H9 (cell line): Measurements from ENCODE around the gene JCHAIN. TPM values are rescaled to one million over a fixed set of nuclear protein-coding genes. Genes with fewer than 3 reads are reported as not detected.
A peak's percentile ranks its signal among the peaks of the same experiment; 100 is the strongest.
"Not testable (repeated sequence)": the region's sequence is repeated elsewhere in the genome, so short reads cannot be mapped to it uniquely, and the experiment has no call there.

ENCODE experiments used
- DNase-seq: peaks from one replicate; pipeline ENCODE4 v3.0.0-alpha.2; 2017
- H2AFZ ChIP-seq: one replicate; pipeline ENCODE4 v1.6.1; 2013; ENCODE audit warnings: mild to moderate bottlenecking, low read length, control low read depth, moderate library complexity
- H2AK5ac ChIP-seq: 2 replicates; pipeline ENCODE4 v1.6.1; 2013; ENCODE audit warnings: low read length, control low read depth, mixed read lengths; ENCODE audit not compliant: insufficient read length
- H2BK120ac ChIP-seq: one replicate; pipeline ENCODE4 v1.6.1; 2013; ENCODE audit warnings: low read depth, mild to moderate bottlenecking, low read length, control low read depth, inconsistent platforms; ENCODE audit not compliant: poor library complexity, severe bottlenecking
- H2BK12ac ChIP-seq: 2 replicates; pipeline ENCODE4 v1.6.1; 2013; ENCODE audit warnings: low read length, control low read depth, mixed read lengths, low read depth; ENCODE audit not compliant: insufficient read length
- H2BK15ac ChIP-seq: 2 replicates; pipeline ENCODE4 v1.6.1; 2013; ENCODE audit warnings: low read depth, low read length, control low read depth
- H2BK20ac ChIP-seq: one replicate; pipeline ENCODE4 v1.6.1; 2013; ENCODE audit warnings: low read depth, mild to moderate bottlenecking, low read length, control low read depth, inconsistent platforms; ENCODE audit not compliant: poor library complexity, severe bottlenecking
- H2BK5ac ChIP-seq: 2 replicates; pipeline ENCODE4 v1.6.1; 2013; ENCODE audit warnings: low read length, control low read depth, mixed read lengths; ENCODE audit not compliant: insufficient read length
- H3K14ac ChIP-seq: 2 replicates; pipeline ENCODE4 v1.6.1; 2013; ENCODE audit warnings: low read length, control low read depth; ENCODE audit not compliant: insufficient read depth
- H3K18ac ChIP-seq: 2 replicates; pipeline ENCODE4 v1.6.1; 2013; ENCODE audit warnings: low read depth, mild to moderate bottlenecking, mixed read lengths, low read length, control low read depth; ENCODE audit not compliant: insufficient read length
- H3K23ac ChIP-seq: 2 replicates; pipeline ENCODE4 v1.6.1; 2013; ENCODE audit warnings: low read length, control low read depth, mixed read lengths, low read depth; ENCODE audit not compliant: insufficient read length
- H3K23me2 ChIP-seq: 2 replicates; pipeline ENCODE4 v1.6.1; 2013; ENCODE audit warnings: low read depth, mild to moderate bottlenecking, mixed read lengths, low read length, control low read depth; ENCODE audit not compliant: insufficient read length, poor library complexity, severe bottlenecking
- H3K27ac ChIP-seq: 2 replicates; pipeline ENCODE4 v1.5.1; 2013; ENCODE audit warnings: low read length, control low read depth, mixed read lengths, low read depth; ENCODE audit not compliant: insufficient read length
- H3K27me3 ChIP-seq: 2 replicates; pipeline ENCODE4 v1.6.1; 2013; ENCODE audit warnings: low read length, control low read depth, inconsistent platforms; ENCODE audit not compliant: insufficient read depth
- H3K4ac ChIP-seq: 2 replicates; pipeline ENCODE4 v1.6.1; 2013; ENCODE audit warnings: low read depth, mild to moderate bottlenecking, control low read depth, inconsistent platforms, low read length, moderate library complexity
- H3K4me1 ChIP-seq: 2 replicates; pipeline ENCODE4 v1.6.1; 2013; ENCODE audit warnings: low read length, control low read depth, inconsistent platforms; ENCODE audit not compliant: insufficient read depth
- H3K4me2 ChIP-seq: 2 replicates; pipeline ENCODE4 v1.6.1; 2013; ENCODE audit warnings: low read length, control low read depth, mixed read lengths; ENCODE audit not compliant: insufficient read length, insufficient read depth
- H3K56ac ChIP-seq: 2 replicates; pipeline ENCODE4 v1.6.1; 2013; ENCODE audit warnings: low read depth, mild to moderate bottlenecking, mixed read lengths, low read length, control low read depth; ENCODE audit not compliant: insufficient read length
- H3K79me1 ChIP-seq: 2 replicates; pipeline ENCODE4 v1.6.1; 2013; ENCODE audit warnings: low read depth, mild to moderate bottlenecking, moderate library complexity, low read length, control low read depth, inconsistent platforms; ENCODE audit not compliant: insufficient read depth, poor library complexity, severe bottlenecking
- H3K79me2 ChIP-seq: 2 replicates; pipeline ENCODE4 v1.6.1; 2013; ENCODE audit warnings: low read length, control low read depth, inconsistent platforms; ENCODE audit not compliant: insufficient read depth
- H3K9ac ChIP-seq: 2 replicates; pipeline ENCODE4 v1.6.1; 2013; ENCODE audit warnings: low read length, control low read depth, mixed read lengths; ENCODE audit not compliant: insufficient read length; ENCODE audit errors: extremely low read depth
- H3K9me3 ChIP-seq: one replicate; pipeline ENCODE4 v1.6.1; 2013; ENCODE audit warnings: low read depth, low read length, inconsistent platforms; ENCODE audit not compliant: control insufficient read depth
- H3T11ph ChIP-seq: one replicate; pipeline ENCODE4 v1.6.1; 2013; ENCODE audit warnings: mild to moderate bottlenecking, low read length, control low read depth, inconsistent platforms
- H4K20me1 ChIP-seq: one replicate; pipeline ENCODE4 v1.6.1; 2013; ENCODE audit not compliant: control insufficient read depth, insufficient read length, insufficient read depth
- H4K5ac ChIP-seq: 2 replicates; pipeline ENCODE4 v1.6.1; 2013; ENCODE audit warnings: low read depth, mild to moderate bottlenecking, mixed read lengths, low read length, control low read depth; ENCODE audit not compliant: insufficient read length
- H4K8ac ChIP-seq: replicated peaks from 2 replicates; pipeline ENCODE4 v1.6.1; 2013; ENCODE audit warnings: low read length, control low read depth, mixed read lengths, low read depth; ENCODE audit not compliant: insufficient read length
- H4K91ac ChIP-seq: 2 replicates; pipeline ENCODE4 v1.6.1; 2013; ENCODE audit warnings: low read depth, mild to moderate bottlenecking, moderate library complexity, mixed read lengths, low read length, control low read depth; ENCODE audit not compliant: insufficient read length
- H3K27ac Mint-ChIP-seq, 3 experiments: 2 replicates in 2 of 3; 3 replicates in 1 of 3; pipeline ENCODE4 v1.8.0; 2020 to 2021; ENCODE audit warnings: mixed read lengths in 3 of 3, mild to moderate bottlenecking in 1 of 3, moderate library complexity in 1 of 3
- H3K27me3 Mint-ChIP-seq: 2 replicates; pipeline ENCODE4 v1.8.0; 2021; ENCODE audit warnings: low read depth, mild to moderate bottlenecking, moderate library complexity, mixed read lengths
- H3K36me3 Mint-ChIP-seq, 3 experiments: 2 replicates in 2 of 3; 3 replicates in 1 of 3; pipeline ENCODE4 v1.8.0; 2020 to 2021; ENCODE audit warnings: low read depth in 3 of 3, mixed read lengths in 3 of 3; ENCODE audit not compliant: insufficient read depth in 1 of 3
- H3K4me1 Mint-ChIP-seq, 2 experiments: 2 replicates each; pipeline ENCODE4 v1.8.0; 2020; ENCODE audit warnings: mixed read lengths in 2 of 2
- H3K4me3 Mint-ChIP-seq, 2 experiments: 2 replicates in 1 of 2; 3 replicates in 1 of 2; pipeline ENCODE4 v1.8.0; 2020 to 2021; ENCODE audit warnings: mild to moderate bottlenecking in 2 of 2, mixed read lengths in 2 of 2, moderate library complexity in 1 of 2
- H3K9me3 Mint-ChIP-seq, 2 experiments: 2 replicates in 1 of 2; 3 replicates in 1 of 2; pipeline ENCODE4 v1.8.0; 2020; ENCODE audit warnings: mild to moderate bottlenecking in 2 of 2, mixed read lengths in 2 of 2, moderate library complexity in 1 of 2
- CTCF ChIP-seq: fragments of 200-600 bp; sonication (generic); conservative IDR thresholded peaks from 3 replicates; pipeline ENCODE4 v1.8.0; 2021; ENCODE audit warnings: antibody characterized with exemption, mild to moderate bottlenecking
- WGBS: extraction: QIAGEN DNeasy Blood & Tissue Kit; methylation state at CpG from one replicate; pipeline ENCODE4 v1.1.7; 2013; ENCODE audit warnings: missing lambda C conversion rate, low lambda C conversion rate, mixed read lengths; ENCODE audit not compliant: insufficient read length; ENCODE audit errors: extremely low coverage; 5-methylcytosine and 5-hydroxymethylcytosine counted together
- total RNA-seq: library from RNA; stranded (reverse); gene quantifications from 2 replicates; pipeline ENCODE4 v1.2.1, GENCODE V29; 2021

JCHAIN gene
- total RNA-seq, 1 experiment from 2014 or later = not detected

- H3K79me2 ChIP-seq = no peaks in the 10 kb centered on the region
- no peak overlapping the region for H4K91ac ChIP-seq
- H3K14ac ChIP-seq = no peak overlapping the region
- H2BK12ac ChIP-seq = no peak overlapping the region
- no peak for DNase-seq
- H3K27me3 ChIP-seq = no peaks in the 10 kb centered on the region
- peaks cover 13 to 15% of the 10 kb centered on the region in 2 experiments for H3K4me1 Mint-ChIP-seq
- no peak overlapping the region for H3K18ac ChIP-seq
- no peak overlapping the region for H2AFZ ChIP-seq
- no peak overlapping the region for H3K23ac ChIP-seq
- peak overlapping the region; percentile 70 for H3K4me2 ChIP-seq
- H3T11ph ChIP-seq = no peak overlapping the region
- H3K4ac ChIP-seq = no peak overlapping the region
- no peaks in the 10 kb centered on the region for H3K27me3 Mint-ChIP-seq
- TF ChIP-seq CTCF = no peak
- no peaks in the 10 kb centered on the region for H3K23me2 ChIP-seq
- H3K56ac ChIP-seq = no peak overlapping the region
- no peak overlapping the region for H2BK15ac ChIP-seq
- no peaks in the 10 kb centered on the region for H4K20me1 ChIP-seq
- H3K27ac Mint-ChIP-seq = peak overlapping the region; percentile 92 to 97 (median 93)
- H2BK20ac ChIP-seq = no peak overlapping the region
- peak overlapping the region; percentile 86 to 93 for H3K4me3 Mint-ChIP-seq
- WGBS = no CpG with 5 or more reads among the region's 11 CpGs
- H4K5ac ChIP-seq = no peak overlapping the region
- H3K79me1 ChIP-seq = no peaks in the 10 kb centered on the region
- H2BK5ac ChIP-seq = no peak overlapping the region
- H3K27ac ChIP-seq = no peak overlapping the region
- H4K8ac ChIP-seq = no peak overlapping the region
- H2BK120ac ChIP-seq = no peak overlapping the region
- H2AK5ac ChIP-seq = no peak overlapping the region
- peak overlapping the region; percentile 64 for H3K9ac ChIP-seq
- H3K36me3 Mint-ChIP-seq = no peaks in the 10 kb centered on the region
- H3K4me1 ChIP-seq = no peaks in the 10 kb centered on the region; the same call in 1 of the 2 replicates
- no peaks in the 10 kb centered on the region for H3K9me3 ChIP-seq
- no peaks in the 10 kb centered on the region for H3K9me3 Mint-ChIP-seq
Observed at GRCh38 chr4:70703619-70704214, 37.4 kb upstream of the JCHAIN start.

- H3K9me3 Mint-ChIP-seq, H3K9me3 ChIP-seq, H3K4me3 Mint-ChIP-seq, H3K4me2 ChIP-seq, H3K4me1 ChIP-seq, H4K5ac ChIP-seq, H3K4ac ChIP-seq, H3K9ac ChIP-seq, H3K79me2 ChIP-seq, H4K20me1 ChIP-seq, H3K27me3 Mint-ChIP-seq, H3K27me3 ChIP-seq, H2BK20ac ChIP-seq, H3K36me3 Mint-ChIP-seq, H2AK5ac ChIP-seq, H4K8ac ChIP-seq, H3K18ac ChIP-seq, H2BK5ac ChIP-seq, H3K23me2 ChIP-seq, H3K56ac ChIP-seq, H3K14ac ChIP-seq, H3K27ac ChIP-seq, DNase-seq, H2BK12ac ChIP-seq, H3K79me1 ChIP-seq, H2BK120ac ChIP-seq, H3K23ac ChIP-seq, H4K91ac ChIP-seq, H3T11ph ChIP-seq, H2AFZ ChIP-seq, H3K27ac Mint-ChIP-seq, H2BK15ac ChIP-seq: not testable (repeated sequence)
- H3K4me1 Mint-ChIP-seq = peaks cover 13 to 15% of the 10 kb centered on the region in 2 experiments
- no CpG with 5 or more reads among the region's 2 CpGs for WGBS
Observed at GRCh38 chr4:70702592-70702991, 36.3 kb upstream of the JCHAIN start.
